IMR-90 (cell line): ENCODE results near the gene CNTRL. TPM values are rescaled to one million over a fixed set of nuclear protein-coding genes. Genes with fewer than 3 reads are reported as not detected.

ENCODE experiments used
- ATAC-seq: fragments of 200-7000 bp; cut with Tn5 transposase; 2 replicates; pipeline ENCODE4 v1.9.1; 2020; ENCODE audit warnings: low read depth, mild to moderate bottlenecking, moderate library complexity
- BruUV-seq: library from RNA; stranded (reverse); fragments of 400-500 nt; replicated peaks from 2 replicates; lab custom pipeline; 2021; lab: Mats Ljungman, UMichigan
- CTCF ChIA-PET: fragments of 300-600 bp; formaldehyde crosslinking; extraction: SDS; loops from one replicate; lab custom pipeline; 2021; ENCODE audit warnings: antibody characterized with exemption; lab: Yijun Ruan, JAX
- POLR2A ChIA-PET: fragments of 300-600 bp; sonication (Branson Sonifier 250); formaldehyde crosslinking; loops from one replicate; lab custom pipeline; 2022; ENCODE audit warnings: antibody characterized with exemption; ENCODE audit not compliant: unreplicated experiment; lab: Charles Lee
- DNase-seq: peaks from one replicate; pipeline ENCODE4 v3.0.0; 2013
- H2AFZ ChIP-seq: replicated peaks from 2 replicates; pipeline ENCODE3; 2013; ENCODE audit warnings: low read length, mild to moderate bottlenecking; ENCODE audit not compliant: poor library complexity
- H2AK5ac ChIP-seq: 2 replicates; pipeline ENCODE4 v1.6.1; 2013; ENCODE audit warnings: low read depth, low read length, inconsistent platforms
- H2AK9ac ChIP-seq: replicated peaks from 2 replicates; pipeline ENCODE3; 2013; ENCODE audit warnings: mild to moderate bottlenecking, low read depth, low read length, moderate library complexity; ENCODE audit not compliant: poor library complexity
- H2BK120ac ChIP-seq: 2 replicates; pipeline ENCODE4 v1.6.1; 2013; ENCODE audit warnings: low read depth, low read length, inconsistent platforms
- H2BK15ac ChIP-seq: 3 replicates; pipeline ENCODE4 v1.6.1; 2013; ENCODE audit warnings: low read depth, low read length, inconsistent platforms
- H2BK20ac ChIP-seq: 2 replicates; pipeline ENCODE4 v1.6.1; 2013; ENCODE audit warnings: low read depth, mild to moderate bottlenecking, inconsistent platforms, low read length, moderate library complexity
- H2BK5ac ChIP-seq: 2 replicates; pipeline ENCODE4 v1.6.1; 2013; ENCODE audit warnings: mild to moderate bottlenecking, low read depth, low read length, inconsistent platforms; ENCODE audit not compliant: poor library complexity, severe bottlenecking
- H3K14ac ChIP-seq: replicated peaks from 2 replicates; pipeline ENCODE4 v1.6.1; 2013; ENCODE audit warnings: low read depth, low read length, inconsistent platforms
- H3K18ac ChIP-seq: 2 replicates; pipeline ENCODE4 v1.6.1; 2013; ENCODE audit warnings: low read depth, low read length, control low read depth
- H3K23ac ChIP-seq: 2 replicates; pipeline ENCODE4 v1.6.1; 2013; ENCODE audit warnings: low read depth, low read length, inconsistent platforms
- H3K27ac ChIP-seq: 2 replicates; pipeline ENCODE4 v1.5.1; 2013; ENCODE audit warnings: mild to moderate bottlenecking, control low read depth, low read length; ENCODE audit not compliant: insufficient read depth
- H3K27me3 ChIP-seq: 2 replicates; pipeline ENCODE4 v1.6.1; 2013; ENCODE audit warnings: low read length; ENCODE audit not compliant: control insufficient read depth, insufficient read depth
- H3K36me3 ChIP-seq: 2 replicates; pipeline ENCODE4 v1.6.1; 2013; ENCODE audit warnings: low read length, mixed read lengths; ENCODE audit not compliant: control insufficient read depth, insufficient read depth
- H3K4ac ChIP-seq: 2 replicates; pipeline ENCODE4 v1.6.1; 2013; ENCODE audit warnings: low read depth, low read length, inconsistent platforms
- H3K4me1 ChIP-seq: 2 replicates; pipeline ENCODE4 v1.6.1; 2013; ENCODE audit warnings: low read length, mixed read lengths; ENCODE audit not compliant: control insufficient read depth, insufficient read depth
- H3K4me2 ChIP-seq: 2 replicates; pipeline ENCODE4 v1.6.1; 2013; ENCODE audit warnings: low read depth, mild to moderate bottlenecking, control low read depth, low read length, moderate library complexity
- H3K4me3 ChIP-seq: 2 replicates; pipeline ENCODE4 v1.5.1; 2013; ENCODE audit warnings: low read depth, mild to moderate bottlenecking, control low read depth, low read length, moderate library complexity; ENCODE audit not compliant: insufficient read depth
- H3K56ac ChIP-seq: 2 replicates; pipeline ENCODE4 v1.6.1; 2013; ENCODE audit warnings: low read length, inconsistent platforms; ENCODE audit not compliant: insufficient read depth; ENCODE audit errors: extremely low read depth
- H3K79me1 ChIP-seq, 2 experiments: 2 replicates each; pipeline ENCODE4 v1.6.1; 2013; ENCODE audit warnings: low read length in 2 of 2, inconsistent platforms in 1 of 2, low read depth in 1 of 2
- H3K9ac ChIP-seq: 2 replicates; pipeline ENCODE4 v1.6.1; 2013; ENCODE audit warnings: low read depth, low read length, control low read depth
- H3K9me1 ChIP-seq: 2 replicates; pipeline ENCODE4 v1.6.1; 2013; ENCODE audit warnings: low read length, inconsistent platforms; ENCODE audit not compliant: insufficient read depth
- H3K9me3 ChIP-seq: 2 replicates; pipeline ENCODE4 v1.6.1; 2013; ENCODE audit warnings: low read length; ENCODE audit not compliant: control insufficient read depth, insufficient read depth
- H4K20me1 ChIP-seq: 2 replicates; pipeline ENCODE4 v1.6.1; 2013; ENCODE audit warnings: low read length, inconsistent platforms; ENCODE audit not compliant: insufficient read depth
- H4K5ac ChIP-seq: 2 replicates; pipeline ENCODE4 v1.6.1; 2013; ENCODE audit warnings: mild to moderate bottlenecking, low read depth, low read length, control low read depth
- H4K8ac ChIP-seq, 2 experiments: 2 replicates each; pipeline ENCODE4 v1.6.1; 2013; ENCODE audit warnings: low read depth in 2 of 2, low read length in 2 of 2, control low read depth in 1 of 2, inconsistent platforms in 1 of 2
- H4K91ac ChIP-seq: 2 replicates; pipeline ENCODE4 v1.6.1; 2013; ENCODE audit warnings: low read depth, low read length, inconsistent platforms; ENCODE audit not compliant: insufficient read depth
- BHLHE40 ChIP-seq: fragments of 150-350 bp; IDR thresholded peaks from 2 replicates; pipeline ENCODE4 v1.6.1; 2016; ENCODE audit warnings: mild to moderate bottlenecking, low read depth, low read length
- CEBPB ChIP-seq: IDR thresholded peaks from 2 replicates; pipeline ENCODE4 v1.6.1; 2012; ENCODE audit warnings: low read depth, low read length, improper control_type of control experiment
- CHD1 ChIP-seq: IDR thresholded peaks from 2 replicates; pipeline ENCODE4 v1.6.1; 2012; ENCODE audit warnings: low read depth, low read length, improper control_type of control experiment
- CTCF ChIP-seq: conservative IDR thresholded peaks from 2 replicates; pipeline ENCODE4 v1.5.1; 2012; ENCODE audit warnings: mild to moderate bottlenecking, low read depth, low read length, improper control_type of control experiment
- ELK1 ChIP-seq: fragments of 150-350 bp; IDR thresholded peaks from 2 replicates; pipeline ENCODE4 v1.6.1; 2016; ENCODE audit warnings: low read depth, mild to moderate bottlenecking, low read length, moderate library complexity, borderline replicate concordance
- FOS ChIP-seq: fragments of 150-350 bp; IDR thresholded peaks from 2 replicates; pipeline ENCODE4 v1.6.1; 2016; ENCODE audit warnings: low read depth, low read length
- MAFK ChIP-seq: IDR thresholded peaks from 2 replicates; pipeline ENCODE4 v1.6.1; 2012; ENCODE audit warnings: low read depth, low read length, improper control_type of control experiment
- MAZ ChIP-seq: IDR thresholded peaks from 2 replicates; pipeline ENCODE4 v1.6.1; 2012; ENCODE audit warnings: low read depth, mild to moderate bottlenecking, low read length, improper control_type of control experiment, moderate library complexity, borderline replicate concordance
- MXI1 ChIP-seq: IDR thresholded peaks from 2 replicates; pipeline ENCODE4 v1.6.1; 2012; ENCODE audit warnings: low read depth, mild to moderate bottlenecking, low read length, moderate library complexity, borderline replicate concordance
- NFE2L2 ChIP-seq: fragments of 150-350 bp; IDR thresholded peaks from 2 replicates; pipeline ENCODE4 v1.6.1; 2016; ENCODE audit warnings: low read depth, mild to moderate bottlenecking, low read length
- POLR2A ChIP-seq: IDR thresholded peaks from 2 replicates; pipeline ENCODE4 v1.6.1; 2012; ENCODE audit warnings: mild to moderate bottlenecking, low read depth, low read length
- RAD21 ChIP-seq: IDR thresholded peaks from 2 replicates; pipeline ENCODE4 v1.6.1; 2012; ENCODE audit warnings: low read length, improper control_type of control experiment
- RCOR1 ChIP-seq: IDR thresholded peaks from 2 replicates; pipeline ENCODE4 v1.6.1; 2012; ENCODE audit warnings: mild to moderate bottlenecking, low read length, improper control_type of control experiment; ENCODE audit not compliant: insufficient replicate concordance
- RFX5 ChIP-seq: IDR thresholded peaks from 2 replicates; pipeline ENCODE4 v1.8.0; 2012; ENCODE audit warnings: low read depth, mild to moderate bottlenecking, low read length, moderate library complexity
- SMC3 ChIP-seq: fragments of 150-350 bp; IDR thresholded peaks from 2 replicates; pipeline ENCODE4 v1.6.1; 2016; ENCODE audit warnings: low read depth, mild to moderate bottlenecking, antibody characterized with exemption, low read length, moderate library complexity
- USF2 ChIP-seq: fragments of 150-350 bp; IDR thresholded peaks from 2 replicates; pipeline ENCODE4 v1.6.1; 2017; ENCODE audit warnings: mild to moderate bottlenecking, antibody characterized with exemption, low read length, low read depth
- WGBS, 2 experiments: methylation state at CpG; one replicate each; pipeline versions ENCODE4 v1.1.5 to v1.1.7; 2013; ENCODE audit warnings: missing lambda C conversion rate in 2 of 2; ENCODE audit not compliant: insufficient read length in 1 of 2; ENCODE audit errors: extremely low coverage in 2 of 2; 5-methylcytosine and 5-hydroxymethylcytosine counted together
- dilution Hi-C: fragments of 300-500 bp; cut with HindIII; formaldehyde crosslinking; loops from one replicate; pipeline ENCODE4 v1.14.3; 2018; ENCODE audit warnings: low sequenced_read_pairs; ENCODE audit not compliant: unreplicated experiment
- in situ Hi-C: fragments of 300-500 bp; cut with MboI; formaldehyde crosslinking; loops from 3 replicates; pipeline ENCODE4 v1.14.3; 2019; ENCODE audit warnings: low sequenced_read_pairs, inconsistent platforms, mixed read lengths
- intact Hi-C: fragments of 100-400 bp; cut with micrococcal nuclease; formaldehyde crosslinking; loops from 2 replicates; pipeline ENCODE4 v1.10.0; 2022
- polyA plus RNA-seq, 3 experiments: library from polyadenylated mRNA; depleted of rRNA; stranded (reverse); fragments of >200 nt; gene quantifications; 2 replicates each; pipeline ENCODE4 v1.2.3, GENCODE V29; 2012; ENCODE audit warnings: low replicate concordance in 1 of 3
- total RNA-seq: library from RNA; depleted of rRNA; stranded (reverse); fragments of >200 nt; gene quantifications from 2 replicates; pipeline ENCODE4 v1.2.3, GENCODE V29; 2012

The CNTRL gene
- total and polyA plus RNA-seq, 2 of the 4 experiments (the other 2 are of a cell fraction) = 4.5 to 7.3 TPM

GRCh38 chr9:121226175-121226574 lies 151.4 kb downstream of the CNTRL start:
- Histone ChIP-seq H4K20me1 (no peaks in the 10 kb centered on the region), H3K36me3 (no peaks in the 10 kb centered on the region), H4K91ac (no peak overlapping the region), H3K4ac (no peak overlapping the region), H3K27me3 (no peaks in the 10 kb centered on the region), H3K4me1 (0 out of 2 replicates have a peak, but pooled peaks cover 2% of the 10 kb centered on the region), H3K9me3 (no peaks in the 10 kb centered on the region), H3K9me1 (peaks cover 5% of the 10 kb centered on the region; the same call in 1 of the 2 replicates), H3K9ac (no peak overlapping the region), H2BK20ac (no peak overlapping the region), H2BK120ac (no peak overlapping the region), H2AK9ac (no peak overlapping the region), H2AK5ac (peak overlapping the region; percentile 20; the same call in 1 of the 2 replicates), H3K56ac (no peak overlapping the region), H3K18ac (no peak overlapping the region), H4K5ac (no peak overlapping the region), H3K14ac (no peak overlapping the region), H2BK5ac (no peak overlapping the region), H3K23ac (no peak overlapping the region), H2AFZ (peak overlapping the region; percentile 11), H2BK15ac (no peak overlapping the region), H3K4me2 (no peak overlapping the region), H3K4me3 (no peak overlapping the region), H3K79me1 (peaks cover 0 to 3% of the 10 kb centered on the region in 2 experiments; a peak in 1 of 4 replicates), H3K27ac (no peak overlapping the region), H4K8ac (no peak overlapping the region)
- POLR2A ChIA-PET = no interaction called here
- dilution Hi-C loops (no loop called here), in situ Hi-C loops (no loop called here), intact Hi-C loops (no loop called here)
- CTCF ChIA-PET = interaction anchor here (1.4 kb wide), 1 partner anchor 13 kb away, joined by 4 read pairs; no protein-coding TSS in a partner anchor
- no TSS peak for BruUV-seq
- TF ChIP-seq ELK1 = no peak
- TF ChIP-seq RFX5 = no peak
- no peak for TF ChIP-seq CTCF
- no peak for TF ChIP-seq BHLHE40
- no peak for TF ChIP-seq RAD21
- TF ChIP-seq USF2 = no peak
- no peak for TF ChIP-seq RCOR1
- no peak for TF ChIP-seq NFE2L2
- no peak for TF ChIP-seq CHD1
- TF ChIP-seq MAFK = no peak
- TF ChIP-seq CEBPB = no peak
- TF ChIP-seq MXI1 = no peak
- no peak for TF ChIP-seq FOS
- no peak for TF ChIP-seq POLR2A
- no peak for TF ChIP-seq SMC3
- TF ChIP-seq MAZ = no peak
- ATAC-seq = 0 out of 2 replicates have a peak, but pooled peaks have one; percentile 44
- WGBS, 2 experiments = no CpG with 5 or more reads among the region's 2 CpGs
- DNase-seq = peak; percentile 54
